HepG2 (cell line): ENCODE data around the gene HSF4. TPM values are rescaled to one million over a fixed set of nuclear protein-coding genes. Genes with fewer than 3 reads are reported as not detected.

Source experiments
- AGO2 ChIP-seq: fragments of 200-400 bp; formaldehyde crosslinking; optimal IDR thresholded peaks from 2 replicates; pipeline ENCODE3; 2017; ENCODE audit warnings: mild to moderate bottlenecking, low read depth, low read length, moderate library complexity
- BRD4 ChIP-seq: sonication (generic); formaldehyde crosslinking; IDR thresholded peaks from 2 replicates; pipeline ENCODE4 v1.4.0; 2020; ENCODE audit warnings: missing genetic modification reagents
- FOXO1 ChIP-seq: sonication (generic); formaldehyde crosslinking; IDR thresholded peaks from 2 replicates; pipeline ENCODE4 v1.4.0; 2020; ENCODE audit warnings: missing genetic modification reagents
- HMGA1 ChIP-seq: sonication (generic); formaldehyde crosslinking; conservative IDR thresholded peaks from 2 replicates; pipeline ENCODE4 v1.4.0; 2020; ENCODE audit warnings: missing genetic modification reagents
- HNRNPLL ChIP-seq: fragments of 200-400 bp; formaldehyde crosslinking; IDR thresholded peaks from 2 replicates; pipeline ENCODE4 v1.6.1; 2017; ENCODE audit warnings: mild to moderate bottlenecking, low read depth, low read length; ENCODE audit not compliant: poor library complexity, severe bottlenecking
- KLF12 ChIP-seq: sonication (generic); formaldehyde crosslinking; IDR thresholded peaks from 2 replicates; pipeline ENCODE4 v1.4.0; 2020; ENCODE audit warnings: missing genetic modification reagents, borderline replicate concordance
- MIER3 ChIP-seq: IDR thresholded peaks from 2 replicates; pipeline ENCODE4 v1.6.1; 2016; ENCODE audit warnings: missing compliant biosample characterization, borderline replicate concordance
- NR0B2 ChIP-seq: sonication (generic); formaldehyde crosslinking; IDR thresholded peaks from 2 replicates; pipeline ENCODE4 v1.4.0; 2020; ENCODE audit warnings: mild to moderate bottlenecking, missing genetic modification reagents
- PAF1 ChIP-seq: IDR thresholded peaks from 2 replicates; pipeline ENCODE4 v1.6.1; 2016; ENCODE audit warnings: missing genetic modification reagents, missing compliant biosample characterization
- RBFOX2 ChIP-seq: fragments of 200-400 bp; formaldehyde crosslinking; IDR thresholded peaks from 2 replicates; pipeline ENCODE4 v1.6.1; 2017; ENCODE audit warnings: low read depth, mild to moderate bottlenecking, low read length
- SOX13 ChIP-seq, 3 experiments: fragments of 450-650 bp in 1 of 3; sonication (generic) in 1 of 3; formaldehyde crosslinking in 1 of 3; IDR thresholded peaks in 2 of 3; conservative IDR thresholded peaks in 1 of 3; 2 replicates each; pipeline versions ENCODE4 v1.5.0 to v1.6.1; 2016 to 2020; ENCODE audit warnings: antibody characterized with exemption in 1 of 3, mild to moderate bottlenecking in 1 of 3, missing compliant biosample characterization in 1 of 3, missing genetic modification reagents in 1 of 3, moderate library complexity in 1 of 3
- SRSF1 ChIP-seq: fragments of 200-400 bp; formaldehyde crosslinking; optimal IDR thresholded peaks from 2 replicates; pipeline ENCODE3; 2017; ENCODE audit warnings: mild to moderate bottlenecking, low read depth, low read length, moderate library complexity
- SRY ChIP-seq: sonication (generic); formaldehyde crosslinking; IDR thresholded peaks from 2 replicates; pipeline ENCODE4 v1.8.0; 2022; ENCODE audit warnings: mild to moderate bottlenecking, missing genetic modification reagents
- ZNF235 ChIP-seq: sonication (generic); formaldehyde crosslinking; IDR thresholded peaks from 2 replicates; pipeline ENCODE4 v1.8.1; 2023; ENCODE audit warnings: mild to moderate bottlenecking, missing genetic modification reagents, borderline replicate concordance
- ZNF331 ChIP-seq: sonication (generic); formaldehyde crosslinking; IDR thresholded peaks from 2 replicates; pipeline ENCODE4 v1.4.0; 2020; ENCODE audit warnings: missing genetic modification reagents
- ZNF710 ChIP-seq: sonication (generic); formaldehyde crosslinking; IDR thresholded peaks from 2 replicates; pipeline ENCODE4 v1.5.0; 2020; ENCODE audit warnings: mild to moderate bottlenecking, missing genetic modification reagents, borderline replicate concordance
- ZNF740 ChIP-seq: sonication (generic); formaldehyde crosslinking; IDR thresholded peaks from 2 replicates; pipeline ENCODE4 v1.4.0; 2020; ENCODE audit warnings: missing genetic modification reagents
- ZNF776 ChIP-seq: sonication (generic); formaldehyde crosslinking; IDR thresholded peaks from 2 replicates; pipeline ENCODE4 v1.4.0; 2020; ENCODE audit warnings: mild to moderate bottlenecking, missing genetic modification reagents
- polyA plus RNA-seq, 8 experiments: library from polyadenylated mRNA; depleted of rRNA in 3 of 8; stranded (reverse) in 7 of 8; unstranded in 1 of 8; fragments of >200 nt; fragmentation: Illumina TruSeq in 4 of 8; extraction: Trizol in 4 of 8; gene quantifications; 2 replicates each; pipeline versions ENCODE4 v1.2.1 to v1.2.3, GENCODE V29; 2011 to 2016; ENCODE audit warnings: low read depth in 4 of 8, missing spikeins in 1 of 8, mixed read lengths in 1 of 8; ENCODE audit not compliant: insufficient read depth in 1 of 8
- total RNA-seq, 5 experiments: library from RNA; depleted of rRNA; stranded (reverse); fragments of >200 nt; fragmentation: Illumina TruSeq; extraction: Trizol; gene quantifications; 2 replicates each; pipeline ENCODE4 v1.2.3, GENCODE V29; 2016; ENCODE audit warnings: low read depth in 1 of 5
- TF ChIP-seq, protein P1 (sequence below): sonication (generic); formaldehyde crosslinking; IDR thresholded peaks from 2 replicates; pipeline ENCODE4 v1.5.1; 2020; ENCODE audit warnings: missing genetic modification reagents, mild to moderate bottlenecking, borderline replicate concordance

Gene HSF4
- total and polyA plus RNA-seq, 2 of the 13 experiments (the other 11 are each of a cell fraction or from before 2014, with no cell fraction given), result 3.5 to 16.9 TPM

- TF ChIP-seq ZNF235 (CRISPR knock-in tag), result 0 out of 2 replicates have a peak, but pooled peaks have one; percentile 38
- TF ChIP-seq MIER3 (CRISPR knock-in tag), result no peak
- no peak for TF ChIP-seq HMGA1
- no peak for TF ChIP-seq SOX13 (IDR thresholded peaks at IDR 0.05)
- TF ChIP-seq SOX13 (CRISPR knock-in tag; conservative IDR thresholded peaks at IDR 0.05 in 1 of 2, IDR thresholded peaks at IDR 0.05 in 1 of 2), result no peak
- TF ChIP-seq, protein P1, sequence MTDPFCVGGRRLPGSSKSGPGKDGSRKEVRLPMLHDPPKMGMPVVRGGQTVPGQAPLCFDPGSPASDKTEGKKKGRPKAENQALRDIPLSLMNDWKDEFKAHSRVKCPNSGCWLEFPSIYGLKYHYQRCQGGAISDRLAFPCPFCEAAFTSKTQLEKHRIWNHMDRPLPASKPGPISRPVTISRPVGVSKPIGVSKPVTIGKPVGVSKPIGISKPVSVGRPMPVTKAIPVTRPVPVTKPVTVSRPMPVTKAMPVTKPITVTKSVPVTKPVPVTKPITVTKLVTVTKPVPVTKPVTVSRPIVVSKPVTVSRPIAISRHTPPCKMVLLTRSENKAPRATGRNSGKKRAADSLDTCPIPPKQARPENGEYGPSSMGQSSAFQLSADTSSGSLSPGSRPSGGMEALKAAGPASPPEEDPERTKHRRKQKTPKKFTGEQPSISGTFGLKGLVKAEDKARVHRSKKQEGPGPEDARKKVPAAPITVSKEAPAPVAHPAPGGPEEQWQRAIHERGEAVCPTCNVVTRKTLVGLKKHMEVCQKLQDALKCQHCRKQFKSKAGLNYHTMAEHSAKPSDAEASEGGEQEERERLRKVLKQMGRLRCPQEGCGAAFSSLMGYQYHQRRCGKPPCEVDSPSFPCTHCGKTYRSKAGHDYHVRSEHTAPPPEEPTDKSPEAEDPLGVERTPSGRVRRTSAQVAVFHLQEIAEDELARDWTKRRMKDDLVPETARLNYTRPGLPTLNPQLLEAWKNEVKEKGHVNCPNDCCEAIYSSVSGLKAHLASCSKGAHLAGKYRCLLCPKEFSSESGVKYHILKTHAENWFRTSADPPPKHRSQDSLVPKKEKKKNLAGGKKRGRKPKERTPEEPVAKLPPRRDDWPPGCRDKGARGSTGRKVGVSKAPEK (CRISPR knock-in tag), result 0 out of 2 replicates have a peak, but pooled peaks have one; percentile 21
- TF ChIP-seq NR0B2 (CRISPR knock-in tag), result 0 out of 2 replicates have a peak, but pooled peaks have one; percentile 10
- peak; percentile 63 for TF ChIP-seq ZNF710
- TF ChIP-seq KLF12, result peak; percentile 55; the same call in 1 of the 2 replicates
- peak; percentile 85 for TF ChIP-seq AGO2
- TF ChIP-seq ZNF740, result peak; percentile 78
- no peak for TF ChIP-seq ZNF331 (CRISPR knock-in tag)
- peak; percentile 59 for TF ChIP-seq RBFOX2
- peak; percentile 65 for TF ChIP-seq SRSF1
- TF ChIP-seq FOXO1, result peak; percentile 23; the same call in 1 of the 2 replicates
- TF ChIP-seq HNRNPLL, result peak; percentile 27
- TF ChIP-seq PAF1 (CRISPR knock-in tag), result peak; percentile 62; the same call in 1 of the 2 replicates
- TF ChIP-seq BRD4 (CRISPR knock-in tag), result 0 out of 2 replicates have a peak, but pooled peaks have one; percentile 41
- TF ChIP-seq ZNF776 (CRISPR knock-in tag), result peak; percentile 68; the same call in 1 of the 2 replicates
- TF ChIP-seq SRY (CRISPR knock-in tag), result 0 out of 2 replicates have a peak, but pooled peaks have one; percentile 10
- TF ChIP-seq, all 625 proteins: peak for 47
These were observed 14.3 kb upstream of the HSF4 start (continued) for GRCh38 chr16:67150047-67150832.
